ENCODE data around the gene BRPF1.

BRPF1 gene

DNA sequence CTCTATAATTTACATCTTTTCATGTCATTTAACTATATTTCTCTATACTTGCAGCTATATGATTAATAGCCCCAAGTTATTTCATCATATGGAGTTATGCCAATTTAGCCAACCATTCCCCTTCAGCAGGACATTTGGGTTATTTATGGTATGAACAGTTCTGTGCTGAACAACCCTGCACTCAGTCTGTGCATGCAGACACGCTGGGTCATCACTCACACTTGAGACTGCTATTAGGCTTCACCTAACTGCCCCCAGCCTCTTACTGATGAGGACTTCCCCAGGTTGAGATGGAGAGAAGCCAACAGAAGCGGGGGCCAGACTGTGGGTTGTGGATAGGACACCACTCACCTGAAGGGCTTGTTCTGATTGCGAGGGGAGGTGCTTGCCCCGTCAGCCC, 53.4 kb downstream of the BRPF1 start:
- TF ChIP-seq, protein P1, sequence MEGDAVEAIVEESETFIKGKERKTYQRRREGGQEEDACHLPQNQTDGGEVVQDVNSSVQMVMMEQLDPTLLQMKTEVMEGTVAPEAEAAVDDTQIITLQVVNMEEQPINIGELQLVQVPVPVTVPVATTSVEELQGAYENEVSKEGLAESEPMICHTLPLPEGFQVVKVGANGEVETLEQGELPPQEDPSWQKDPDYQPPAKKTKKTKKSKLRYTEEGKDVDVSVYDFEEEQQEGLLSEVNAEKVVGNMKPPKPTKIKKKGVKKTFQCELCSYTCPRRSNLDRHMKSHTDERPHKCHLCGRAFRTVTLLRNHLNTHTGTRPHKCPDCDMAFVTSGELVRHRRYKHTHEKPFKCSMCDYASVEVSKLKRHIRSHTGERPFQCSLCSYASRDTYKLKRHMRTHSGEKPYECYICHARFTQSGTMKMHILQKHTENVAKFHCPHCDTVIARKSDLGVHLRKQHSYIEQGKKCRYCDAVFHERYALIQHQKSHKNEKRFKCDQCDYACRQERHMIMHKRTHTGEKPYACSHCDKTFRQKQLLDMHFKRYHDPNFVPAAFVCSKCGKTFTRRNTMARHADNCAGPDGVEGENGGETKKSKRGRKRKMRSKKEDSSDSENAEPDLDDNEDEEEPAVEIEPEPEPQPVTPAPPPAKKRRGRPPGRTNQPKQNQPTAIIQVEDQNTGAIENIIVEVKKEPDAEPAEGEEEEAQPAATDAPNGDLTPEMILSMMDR (IDR thresholded peaks at IDR 0.05; ENCODE audit: low read depth, low read length) = no peak

GRCh38 chr3:9785602-9786001, 54.1 kb downstream of the BRPF1 start:
- TF ChIP-seq, protein P1 (IDR thresholded peaks at IDR 0.05; ENCODE audit: low read depth, low read length) = no peak
- H3K4me3 ChIP-seq (ENCODE audit: low read depth, low read length) = no peak overlapping the region

More for the DNA sequence above, 53.4 kb downstream of the BRPF1 start:
- no peak overlapping the region for H3K4me3 ChIP-seq (ENCODE audit: low read depth, low read length)

DNA sequence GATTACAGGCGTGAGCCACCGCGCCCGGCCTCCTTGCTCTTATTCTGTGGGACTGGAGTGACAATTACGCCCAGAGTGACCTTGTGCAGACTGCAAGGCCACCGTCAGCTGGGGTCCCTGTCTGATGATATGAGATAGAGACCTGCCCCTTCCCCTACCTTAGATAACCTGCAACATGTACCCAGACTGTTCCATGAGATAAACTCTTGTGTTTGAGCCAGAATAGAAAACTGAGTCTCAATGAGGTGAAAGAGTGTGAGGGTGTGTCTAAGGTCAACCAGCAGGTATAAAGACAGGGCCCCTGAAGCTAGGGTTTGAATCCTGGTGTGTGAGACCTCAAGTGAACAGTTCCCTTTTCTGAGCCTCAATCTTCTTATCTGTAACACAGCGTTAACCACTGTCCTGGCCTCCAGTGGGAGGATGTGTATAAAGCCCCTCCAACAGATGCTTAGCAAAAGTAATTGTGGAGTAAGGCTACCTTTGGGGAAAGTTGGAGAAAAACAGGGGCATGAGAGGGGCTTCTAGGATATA, 54.7 kb downstream of the BRPF1 start:
- TF ChIP-seq, protein P1 (IDR thresholded peaks at IDR 0.05; ENCODE audit: low read depth, low read length) = no peak
- H3K4me3 ChIP-seq (ENCODE audit: low read depth, low read length) = no peak overlapping the region

GRCh38 chr3:9786825-9787669, 55.5 kb downstream of the BRPF1 start:
- H3K4me3 ChIP-seq (ENCODE audit: low read depth, low read length) = no peak overlapping the region
- TF ChIP-seq, protein P1 (IDR thresholded peaks at IDR 0.05; ENCODE audit: low read depth, low read length) = peak; percentile 27

DNA sequence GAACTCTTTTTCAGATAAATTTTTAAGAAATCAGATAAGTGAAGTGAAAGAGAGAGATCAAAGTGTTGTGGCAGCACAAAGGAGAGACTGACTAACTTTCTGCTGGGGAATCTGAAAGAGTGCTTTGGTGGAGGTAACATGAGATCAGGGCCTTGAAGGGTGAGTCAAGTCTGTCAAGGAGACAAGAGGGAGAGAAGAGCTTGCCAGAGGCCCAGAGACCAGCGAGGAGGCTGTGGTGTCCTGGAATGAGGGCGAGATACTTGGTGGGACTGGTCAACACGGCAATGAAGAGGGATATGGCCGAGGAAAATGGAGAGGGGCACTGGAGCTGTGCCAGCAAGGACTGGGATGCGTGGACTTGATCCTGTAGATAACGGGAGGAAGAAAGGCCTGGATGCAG, 56.2 kb downstream of the BRPF1 start:
- TF ChIP-seq, protein P1 (IDR thresholded peaks at IDR 0.05; ENCODE audit: low read depth, low read length) = no peak
- H3K4me3 ChIP-seq (ENCODE audit: low read depth, low read length) = no peak overlapping the region

DNA sequence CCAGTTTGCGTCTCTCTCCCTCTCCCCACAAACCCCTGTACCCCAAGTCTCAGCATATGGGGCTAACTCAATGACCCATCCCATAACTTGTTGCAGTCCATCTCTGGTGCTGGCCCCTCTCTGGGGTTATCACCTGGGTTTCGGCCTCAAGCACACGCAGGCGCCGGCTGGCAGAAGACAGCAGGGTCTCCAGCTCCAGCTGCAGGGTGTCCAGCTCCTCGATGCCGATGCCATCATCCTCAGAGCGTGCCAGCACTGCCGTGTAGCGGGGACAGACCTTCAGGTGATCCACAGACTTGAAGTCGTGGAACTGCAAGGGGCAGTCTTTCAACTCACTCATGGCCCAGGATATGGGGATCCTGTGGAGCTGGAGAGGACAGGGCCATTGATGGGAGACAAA, 59.6 kb downstream of the BRPF1 start:
- H3K4me3 ChIP-seq (ENCODE audit: low read depth, low read length) = peak overlapping the region; percentile 95
- TF ChIP-seq, protein P1 (IDR thresholded peaks at IDR 0.05; ENCODE audit: low read depth, low read length) = no peak

DNA sequence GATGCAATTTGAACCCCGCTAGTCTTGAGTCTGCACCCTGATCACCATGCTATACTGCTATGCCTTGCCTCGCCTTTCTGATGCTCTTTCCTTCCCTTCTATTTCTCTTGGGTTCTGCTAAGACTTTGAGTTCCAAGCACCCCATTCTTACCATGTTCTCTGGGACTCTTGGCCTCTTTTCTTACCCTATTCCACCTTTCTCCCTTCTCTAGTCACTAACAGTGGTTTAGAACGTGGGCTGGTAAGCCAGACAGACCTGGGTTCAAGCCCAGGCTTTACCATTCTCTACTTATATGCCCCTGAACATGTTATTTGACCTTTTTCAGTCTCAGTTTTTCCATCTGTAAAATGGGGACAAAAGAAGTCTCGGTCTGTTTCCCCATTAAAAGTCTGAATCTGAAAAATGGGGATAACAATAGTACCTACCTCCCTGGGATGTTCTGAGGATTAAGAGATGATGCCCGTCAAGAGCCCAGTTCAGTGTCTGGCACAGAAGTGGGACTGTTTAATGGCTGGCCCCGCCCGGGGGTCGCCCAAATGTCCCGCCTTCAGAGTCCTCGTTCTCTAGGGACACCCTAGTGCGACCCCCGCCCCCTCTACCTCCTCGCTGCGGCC, 60.4 kb downstream of the BRPF1 start:
- peak overlapping the region; percentile 95 for H3K4me3 ChIP-seq (ENCODE audit: low read depth, low read length)

More for the DNA sequence above, 60.4 kb downstream of the BRPF1 start:
- TF ChIP-seq, protein P1 (IDR thresholded peaks at IDR 0.05; ENCODE audit: low read depth, low read length) = no peak
